HCT116 (cell line): ENCODE measurements around the gene SLX9. TPM values are rescaled to one million over a fixed set of nuclear protein-coding genes. Genes with fewer than 3 reads are reported as not detected.
A peak's percentile ranks its signal among the peaks of the same experiment; 100 is the strongest.

Source experiments
- ATAC-seq: fragments of 200-7000 bp; cut with Tn5 transposase; 2 replicates; pipeline ENCODE4 v1.9.1; 2020; ENCODE audit warnings: mild to moderate bottlenecking, moderate library complexity
- BruUV-seq: library from RNA; stranded (reverse); fragments of 400-500 nt; replicated peaks from 2 replicates; lab custom pipeline; 2021; lab: Mats Ljungman, UMichigan
- CTCF ChIA-PET: fragments of 300-600 bp; sonication (Branson Sonifier 250); formaldehyde crosslinking; loops from one replicate; lab custom pipeline; 2021; ENCODE audit warnings: antibody characterized with exemption; lab: Charles Lee
- POLR2A ChIA-PET: fragments of 300-600, 350-600 bp; sonication (Branson Sonifier 250); formaldehyde crosslinking; loops from one replicate; lab custom pipeline; 2021; ENCODE audit warnings: antibody characterized with exemption; lab: Charles Lee
- RAD21 ChIA-PET, 2 experiments: fragments of 300-600 bp; sonication (Branson Sonifier 250); formaldehyde crosslinking; loops; one replicate each; lab custom pipeline; 2023; ENCODE audit warnings: low total read pairs in 2 of 2; ENCODE audit not compliant: uncharacterized antibody in 2 of 2, unreplicated experiment in 2 of 2, low non-redundant PET in 1 of 2; lab: Charles Lee
- DNase-seq: peaks from one replicate; pipeline ENCODE4 v3.0.0-alpha.2; 2010; ENCODE audit warnings: low read depth, low spot score
- H2AFZ ChIP-seq: fragments of 200-600 bp; shearing (Covaris generic), sonication (generic); 2 replicates; pipeline ENCODE4 v1.6.1; 2017; ENCODE audit warnings: low read depth, mixed run types, mixed read lengths, antibody characterized with exemption, low read length; ENCODE audit not compliant: poor library complexity, severe bottlenecking
- H3K27ac ChIP-seq: 2 replicates; pipeline ENCODE4 v1.5.1; 2012; ENCODE audit warnings: low read depth, low read length
- H3K27me3 ChIP-seq: fragments of 200-600 bp; sonication (generic); 2 replicates; pipeline ENCODE4 v1.6.1; 2016; ENCODE audit warnings: mixed run types, low read length, mixed read lengths; ENCODE audit not compliant: insufficient read depth
- H3K36me3 ChIP-seq, 2 experiments: fragments of 200-500 bp in 1 of 2; fragments of 200-600 bp in 1 of 2; sonication (Bioruptor generic) in 1 of 2; sonication (generic) in 1 of 2; 2 replicates each; pipeline versions ENCODE4 v1.5.1 to v1.6.1; 2014 to 2016; ENCODE audit warnings: low read length in 2 of 2, inconsistent platforms in 1 of 2, mixed read lengths in 1 of 2, mixed run types in 1 of 2; ENCODE audit not compliant: insufficient read depth in 2 of 2, control insufficient read depth in 1 of 2
- H3K4me1 ChIP-seq, 2 experiments: fragments of 200-600 bp in 1 of 2; sonication (generic) in 1 of 2; 2 replicates each; pipeline versions ENCODE4 v1.5.1 to v1.6.1; 2012 to 2017; ENCODE audit warnings: low read length in 2 of 2, inconsistent platforms in 1 of 2, mild to moderate bottlenecking in 1 of 2, mixed read lengths in 1 of 2, mixed run types in 1 of 2, moderate library complexity in 1 of 2; ENCODE audit not compliant: insufficient read depth in 2 of 2, control insufficient read depth in 1 of 2
- H3K4me2 ChIP-seq: fragments of 200-600 bp; sonication (generic); 2 replicates; pipeline ENCODE4 v1.6.1; 2017; ENCODE audit warnings: mixed run types, low read length, mixed read lengths
- H3K4me3 ChIP-seq, 2 experiments: fragments of 200-600 bp in 1 of 2; sonication (generic) in 1 of 2; replicated peaks in 1 of 2; 2 replicates each; pipeline ENCODE4 v1.5.1; 2011 to 2016; ENCODE audit warnings: low read length in 2 of 2, control low read depth in 1 of 2, low read depth in 1 of 2, mild to moderate bottlenecking in 1 of 2, mixed read lengths in 1 of 2, mixed run types in 1 of 2
- H3K79me2 ChIP-seq: fragments of 200-600 bp; sonication (generic); 2 replicates; pipeline ENCODE4 v1.6.1; 2017; ENCODE audit warnings: mild to moderate bottlenecking, mixed run types, low read length, moderate library complexity, mixed read lengths; ENCODE audit not compliant: insufficient read depth
- H3K9ac ChIP-seq: fragments of 200-600 bp; sonication (generic); 2 replicates; pipeline ENCODE4 v1.6.1; 2016; ENCODE audit warnings: low read length, mixed read lengths
- H3K9me2 ChIP-seq: fragments of 200-600 bp; sonication (generic), shearing (Covaris generic); 2 replicates; pipeline ENCODE4 v1.6.1; 2017; ENCODE audit warnings: mixed run types, mild to moderate bottlenecking, moderate library complexity; ENCODE audit not compliant: insufficient read depth
- H3K9me3 ChIP-seq, 2 experiments: fragments of 200-500 bp in 1 of 2; fragments of 200-600 bp in 1 of 2; sonication (Bioruptor generic) in 1 of 2; sonication (generic) in 1 of 2; 2 replicates each; pipeline ENCODE4 v1.6.1; 2014 to 2017; ENCODE audit warnings: low read length in 2 of 2, mixed read lengths in 2 of 2, inconsistent platforms in 1 of 2, low read depth in 1 of 2, mild to moderate bottlenecking in 1 of 2, mixed run types in 1 of 2, moderate library complexity in 1 of 2; ENCODE audit not compliant: control insufficient read depth in 1 of 2, insufficient read depth in 1 of 2
- H4K20me1 ChIP-seq: fragments of 200-600 bp; sonication (generic), shearing (Covaris generic); 2 replicates; pipeline ENCODE4 v1.6.1; 2017; ENCODE audit warnings: mixed run types, mild to moderate bottlenecking, moderate library complexity; ENCODE audit not compliant: insufficient read depth
- ATF3 ChIP-seq: IDR thresholded peaks from 2 replicates; pipeline ENCODE4 v1.6.1; 2012
- CBX3 ChIP-seq: IDR thresholded peaks from 2 replicates; pipeline ENCODE4 v1.6.1; 2012; ENCODE audit warnings: low read depth
- CEBPB ChIP-seq: IDR thresholded peaks from 2 replicates; pipeline ENCODE4 v1.6.1; 2012; ENCODE audit warnings: low read depth
- CTCF ChIP-seq, 3 experiments: fragments of 200-600 bp in 1 of 3; sonication (generic) in 1 of 3; IDR thresholded peaks in 2 of 3; conservative IDR thresholded peaks in 1 of 3; 2 replicates each; pipeline ENCODE4 v1.5.1; 2012 to 2017; ENCODE audit warnings: low read depth in 2 of 3, low read length in 2 of 3, antibody characterized with exemption in 1 of 3, borderline replicate concordance in 1 of 3, control low read depth in 1 of 3, mild to moderate bottlenecking in 1 of 3, mixed read lengths in 1 of 3, mixed run types in 1 of 3, moderate library complexity in 1 of 3; ENCODE audit not compliant: insufficient read depth in 1 of 3
- EGR1 ChIP-seq: IDR thresholded peaks from 2 replicates; pipeline ENCODE4 v1.6.1; 2012; ENCODE audit warnings: low read depth
- ELF1 ChIP-seq: IDR thresholded peaks from 2 replicates; pipeline ENCODE4 v1.6.1; 2012; ENCODE audit warnings: low read depth, borderline replicate concordance
- EZH2 ChIP-seq: fragments of 200-600 bp; sonication (generic); IDR thresholded peaks from 2 replicates; pipeline ENCODE4 v1.6.1; 2017; ENCODE audit warnings: antibody characterized with exemption, mixed run types
- EZH2phosphoT487 ChIP-seq: fragments of 200-600 bp; IDR thresholded peaks from 2 replicates; pipeline ENCODE4 v1.6.1; 2018; ENCODE audit warnings: antibody characterized with exemption, borderline replicate concordance
- FOSL1 ChIP-seq: IDR thresholded peaks from 2 replicates; pipeline ENCODE4 v1.6.1; 2012; ENCODE audit warnings: low read depth
- MAX ChIP-seq: IDR thresholded peaks from 2 replicates; pipeline ENCODE4 v1.6.1; 2012
- POLR2A ChIP-seq: IDR thresholded peaks from 2 replicates; pipeline ENCODE4 v1.7.0; 2011; ENCODE audit warnings: borderline replicate concordance; ENCODE audit not compliant: insufficient read depth, insufficient read length; ENCODE audit errors: extremely low read depth
- POLR2AphosphoS5 ChIP-seq: IDR thresholded peaks from 2 replicates; pipeline ENCODE4 v1.6.1; 2011; ENCODE audit warnings: mild to moderate bottlenecking, low read depth, low read length, moderate library complexity
- RAD21 ChIP-seq: IDR thresholded peaks from 2 replicates; pipeline ENCODE4 v1.6.1; 2012; ENCODE audit warnings: low read depth, mild to moderate bottlenecking
- SIN3A ChIP-seq: IDR thresholded peaks from 2 replicates; pipeline ENCODE4 v1.6.1; 2012; ENCODE audit warnings: low read depth
- SP1 ChIP-seq: IDR thresholded peaks from 2 replicates; pipeline ENCODE4 v1.6.1; 2012; ENCODE audit warnings: low read depth
- SRF ChIP-seq: IDR thresholded peaks from 2 replicates; pipeline ENCODE4 v1.6.1; 2012; ENCODE audit warnings: low read depth
- intact Hi-C: fragments of 100-400 bp; cut with micrococcal nuclease; formaldehyde crosslinking; loops from 2 replicates; pipeline ENCODE4 v1.10.0; 2022
- total RNA-seq: library from RNA; stranded (reverse); gene quantifications from one replicate; pipeline ENCODE4 v1.2.1, GENCODE V29; 2021; ENCODE audit not compliant: unreplicated experiment
- TF ChIP-seq, protein P1 (sequence below): IDR thresholded peaks from 2 replicates; pipeline ENCODE4 v1.6.1; 2011; ENCODE audit warnings: mild to moderate bottlenecking, low read length, moderate library complexity; ENCODE audit not compliant: insufficient replicate concordance; ENCODE audit errors: extremely low read depth

Gene SLX9
- total RNA-seq, 1 experiment from 2014 or later, result 61.9 TPM

GRCh38 chr21:44977616-44978340 lies 37.9 kb downstream of the SLX9 start (continued):
- TF ChIP-seq, protein P1, sequence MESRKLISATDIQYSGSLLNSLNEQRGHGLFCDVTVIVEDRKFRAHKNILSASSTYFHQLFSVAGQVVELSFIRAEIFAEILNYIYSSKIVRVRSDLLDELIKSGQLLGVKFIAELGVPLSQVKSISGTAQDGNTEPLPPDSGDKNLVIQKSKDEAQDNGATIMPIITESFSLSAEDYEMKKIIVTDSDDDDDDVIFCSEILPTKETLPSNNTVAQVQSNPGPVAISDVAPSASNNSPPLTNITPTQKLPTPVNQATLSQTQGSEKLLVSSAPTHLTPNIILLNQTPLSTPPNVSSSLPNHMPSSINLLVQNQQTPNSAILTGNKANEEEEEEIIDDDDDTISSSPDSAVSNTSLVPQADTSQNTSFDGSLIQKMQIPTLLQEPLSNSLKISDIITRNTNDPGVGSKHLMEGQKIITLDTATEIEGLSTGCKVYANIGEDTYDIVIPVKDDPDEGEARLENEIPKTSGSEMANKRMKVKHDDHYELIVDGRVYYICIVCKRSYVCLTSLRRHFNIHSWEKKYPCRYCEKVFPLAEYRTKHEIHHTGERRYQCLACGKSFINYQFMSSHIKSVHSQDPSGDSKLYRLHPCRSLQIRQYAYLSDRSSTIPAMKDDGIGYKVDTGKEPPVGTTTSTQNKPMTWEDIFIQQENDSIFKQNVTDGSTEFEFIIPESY, result no peak
- TF ChIP-seq EZH2phosphoT487, result no peak
- TF ChIP-seq MAX, result no peak
- no peak for TF ChIP-seq POLR2A
- TF ChIP-seq EGR1, result no peak

- CTCF ChIA-PET, result no interaction called here
- TF ChIP-seq RAD21 (no peak), ATF3 (no peak), CEBPB (no peak), EZH2 (no peak), POLR2AphosphoS5 (no peak), CBX3 (no peak), EZH2phosphoT487 (no peak), SIN3A (no peak), ELF1 (no peak), FOSL1 (no peak), CTCF (IDR thresholded peaks at IDR 0.05 in 2 of 3, conservative IDR thresholded peaks at IDR 0.05 in 1 of 3; ENCODE audit: borderline replicate concordance in 1 of 3, insufficient read depth in 1 of 3, low read depth in 2 of 3, low read length in 2 of 3) (no peak), SP1 (no peak), SRF (no peak), EGR1 (no peak)
- TF ChIP-seq, protein P1, result no peak
- Histone ChIP-seq H3K4me1 (peaks cover 0 to 6% of the 10 kb centered on the region in 2 experiments; a peak in 1 of 4 replicates), H3K9me2 (no peaks in the 10 kb centered on the region), H3K36me3 (no peaks in the 10 kb centered on the region; a peak in 1 of 4 replicates), H3K27ac (no peak overlapping the region), H3K9ac (no peak overlapping the region), H3K4me3 (no peak overlapping the region), H3K27me3 (no peaks in the 10 kb centered on the region), H3K79me2 (no peaks in the 10 kb centered on the region; the same call in 1 of the 2 replicates), H2AFZ (no peak overlapping the region), H3K4me2 (no peak overlapping the region), H4K20me1 (no peaks in the 10 kb centered on the region), H3K9me3 (no peaks in the 10 kb centered on the region)
- POLR2A ChIA-PET, result no interaction called here
- RAD21 ChIA-PET, result no interaction called here
- no TSS peak for BruUV-seq
- intact Hi-C loops, result no loop called here
- ATAC-seq (peak; percentile 13; the same call in 1 of the 2 replicates), DNase-seq (no peak)
These were observed 40.1 kb downstream of the SLX9 start for GRCh38 chr21:44979687-44980561.
